IMR-90 (cell line): ENCODE measurements around the gene MYH7B. TPM values are rescaled to one million over a fixed set of nuclear protein-coding genes. Genes with fewer than 3 reads are reported as not detected.

ENCODE experiments used
- ATAC-seq: fragments of 200-7000 bp; cut with Tn5 transposase; 2 replicates; pipeline ENCODE4 v1.9.1; 2020; ENCODE audit warnings: low read depth, mild to moderate bottlenecking, moderate library complexity
- BruUV-seq: library from RNA; stranded (reverse); fragments of 400-500 nt; replicated peaks from 2 replicates; lab custom pipeline; 2021; lab: Mats Ljungman, UMichigan
- CTCF ChIA-PET: fragments of 300-600 bp; formaldehyde crosslinking; extraction: SDS; loops from one replicate; lab custom pipeline; 2021; ENCODE audit warnings: antibody characterized with exemption; lab: Yijun Ruan, JAX
- POLR2A ChIA-PET: fragments of 300-600 bp; sonication (Branson Sonifier 250); formaldehyde crosslinking; loops from one replicate; lab custom pipeline; 2022; ENCODE audit warnings: antibody characterized with exemption; ENCODE audit not compliant: unreplicated experiment; lab: Charles Lee
- DNase-seq: peaks from one replicate; pipeline ENCODE4 v3.0.0; 2013
- H2AFZ ChIP-seq: replicated peaks from 2 replicates; pipeline ENCODE3; 2013; ENCODE audit warnings: low read length, mild to moderate bottlenecking; ENCODE audit not compliant: poor library complexity
- H2AK5ac ChIP-seq: 2 replicates; pipeline ENCODE4 v1.6.1; 2013; ENCODE audit warnings: low read depth, low read length, inconsistent platforms
- H2AK9ac ChIP-seq: replicated peaks from 2 replicates; pipeline ENCODE3; 2013; ENCODE audit warnings: mild to moderate bottlenecking, low read depth, low read length, moderate library complexity; ENCODE audit not compliant: poor library complexity
- H2BK120ac ChIP-seq: 2 replicates; pipeline ENCODE4 v1.6.1; 2013; ENCODE audit warnings: low read depth, low read length, inconsistent platforms
- H2BK15ac ChIP-seq: 3 replicates; pipeline ENCODE4 v1.6.1; 2013; ENCODE audit warnings: low read depth, low read length, inconsistent platforms
- H2BK20ac ChIP-seq: 2 replicates; pipeline ENCODE4 v1.6.1; 2013; ENCODE audit warnings: low read depth, mild to moderate bottlenecking, inconsistent platforms, low read length, moderate library complexity
- H2BK5ac ChIP-seq: 2 replicates; pipeline ENCODE4 v1.6.1; 2013; ENCODE audit warnings: mild to moderate bottlenecking, low read depth, low read length, inconsistent platforms; ENCODE audit not compliant: poor library complexity, severe bottlenecking
- H3K14ac ChIP-seq: replicated peaks from 2 replicates; pipeline ENCODE4 v1.6.1; 2013; ENCODE audit warnings: low read depth, low read length, inconsistent platforms
- H3K18ac ChIP-seq: 2 replicates; pipeline ENCODE4 v1.6.1; 2013; ENCODE audit warnings: low read depth, low read length, control low read depth
- H3K23ac ChIP-seq: 2 replicates; pipeline ENCODE4 v1.6.1; 2013; ENCODE audit warnings: low read depth, low read length, inconsistent platforms
- H3K27ac ChIP-seq: 2 replicates; pipeline ENCODE4 v1.5.1; 2013; ENCODE audit warnings: mild to moderate bottlenecking, control low read depth, low read length; ENCODE audit not compliant: insufficient read depth
- H3K27me3 ChIP-seq: 2 replicates; pipeline ENCODE4 v1.6.1; 2013; ENCODE audit warnings: low read length; ENCODE audit not compliant: control insufficient read depth, insufficient read depth
- H3K36me3 ChIP-seq: 2 replicates; pipeline ENCODE4 v1.6.1; 2013; ENCODE audit warnings: low read length, mixed read lengths; ENCODE audit not compliant: control insufficient read depth, insufficient read depth
- H3K4ac ChIP-seq: 2 replicates; pipeline ENCODE4 v1.6.1; 2013; ENCODE audit warnings: low read depth, low read length, inconsistent platforms
- H3K4me1 ChIP-seq: 2 replicates; pipeline ENCODE4 v1.6.1; 2013; ENCODE audit warnings: low read length, mixed read lengths; ENCODE audit not compliant: control insufficient read depth, insufficient read depth
- H3K4me2 ChIP-seq: 2 replicates; pipeline ENCODE4 v1.6.1; 2013; ENCODE audit warnings: low read depth, mild to moderate bottlenecking, control low read depth, low read length, moderate library complexity
- H3K4me3 ChIP-seq: 2 replicates; pipeline ENCODE4 v1.5.1; 2013; ENCODE audit warnings: low read depth, mild to moderate bottlenecking, control low read depth, low read length, moderate library complexity; ENCODE audit not compliant: insufficient read depth
- H3K56ac ChIP-seq: 2 replicates; pipeline ENCODE4 v1.6.1; 2013; ENCODE audit warnings: low read length, inconsistent platforms; ENCODE audit not compliant: insufficient read depth; ENCODE audit errors: extremely low read depth
- H3K79me1 ChIP-seq, 2 experiments: 2 replicates each; pipeline ENCODE4 v1.6.1; 2013; ENCODE audit warnings: low read length in 2 of 2, inconsistent platforms in 1 of 2, low read depth in 1 of 2
- H3K9ac ChIP-seq: 2 replicates; pipeline ENCODE4 v1.6.1; 2013; ENCODE audit warnings: low read depth, low read length, control low read depth
- H3K9me1 ChIP-seq: 2 replicates; pipeline ENCODE4 v1.6.1; 2013; ENCODE audit warnings: low read length, inconsistent platforms; ENCODE audit not compliant: insufficient read depth
- H3K9me3 ChIP-seq: 2 replicates; pipeline ENCODE4 v1.6.1; 2013; ENCODE audit warnings: low read length; ENCODE audit not compliant: control insufficient read depth, insufficient read depth
- H4K20me1 ChIP-seq: 2 replicates; pipeline ENCODE4 v1.6.1; 2013; ENCODE audit warnings: low read length, inconsistent platforms; ENCODE audit not compliant: insufficient read depth
- H4K5ac ChIP-seq: 2 replicates; pipeline ENCODE4 v1.6.1; 2013; ENCODE audit warnings: mild to moderate bottlenecking, low read depth, low read length, control low read depth
- H4K8ac ChIP-seq, 2 experiments: 2 replicates each; pipeline ENCODE4 v1.6.1; 2013; ENCODE audit warnings: low read depth in 2 of 2, low read length in 2 of 2, control low read depth in 1 of 2, inconsistent platforms in 1 of 2
- H4K91ac ChIP-seq: 2 replicates; pipeline ENCODE4 v1.6.1; 2013; ENCODE audit warnings: low read depth, low read length, inconsistent platforms; ENCODE audit not compliant: insufficient read depth
- BHLHE40 ChIP-seq: fragments of 150-350 bp; IDR thresholded peaks from 2 replicates; pipeline ENCODE4 v1.6.1; 2016; ENCODE audit warnings: mild to moderate bottlenecking, low read depth, low read length
- CHD1 ChIP-seq: IDR thresholded peaks from 2 replicates; pipeline ENCODE4 v1.6.1; 2012; ENCODE audit warnings: low read depth, low read length, improper control_type of control experiment
- FOS ChIP-seq: fragments of 150-350 bp; IDR thresholded peaks from 2 replicates; pipeline ENCODE4 v1.6.1; 2016; ENCODE audit warnings: low read depth, low read length
- MAFK ChIP-seq: IDR thresholded peaks from 2 replicates; pipeline ENCODE4 v1.6.1; 2012; ENCODE audit warnings: low read depth, low read length, improper control_type of control experiment
- MAZ ChIP-seq: IDR thresholded peaks from 2 replicates; pipeline ENCODE4 v1.6.1; 2012; ENCODE audit warnings: low read depth, mild to moderate bottlenecking, low read length, improper control_type of control experiment, moderate library complexity, borderline replicate concordance
- MXI1 ChIP-seq: IDR thresholded peaks from 2 replicates; pipeline ENCODE4 v1.6.1; 2012; ENCODE audit warnings: low read depth, mild to moderate bottlenecking, low read length, moderate library complexity, borderline replicate concordance
- NFE2L2 ChIP-seq: fragments of 150-350 bp; IDR thresholded peaks from 2 replicates; pipeline ENCODE4 v1.6.1; 2016; ENCODE audit warnings: low read depth, mild to moderate bottlenecking, low read length
- RAD21 ChIP-seq: IDR thresholded peaks from 2 replicates; pipeline ENCODE4 v1.6.1; 2012; ENCODE audit warnings: low read length, improper control_type of control experiment
- RCOR1 ChIP-seq: IDR thresholded peaks from 2 replicates; pipeline ENCODE4 v1.6.1; 2012; ENCODE audit warnings: mild to moderate bottlenecking, low read length, improper control_type of control experiment; ENCODE audit not compliant: insufficient replicate concordance
- RFX5 ChIP-seq: IDR thresholded peaks from 2 replicates; pipeline ENCODE4 v1.8.0; 2012; ENCODE audit warnings: low read depth, mild to moderate bottlenecking, low read length, moderate library complexity
- SMC3 ChIP-seq: fragments of 150-350 bp; IDR thresholded peaks from 2 replicates; pipeline ENCODE4 v1.6.1; 2016; ENCODE audit warnings: low read depth, mild to moderate bottlenecking, antibody characterized with exemption, low read length, moderate library complexity
- WGBS, 2 experiments: methylation state at CpG; one replicate each; pipeline versions ENCODE4 v1.1.5 to v1.1.7; 2013; ENCODE audit warnings: missing lambda C conversion rate in 2 of 2; ENCODE audit not compliant: insufficient read length in 1 of 2; ENCODE audit errors: extremely low coverage in 2 of 2; 5-methylcytosine and 5-hydroxymethylcytosine counted together
- dilution Hi-C: fragments of 300-500 bp; cut with HindIII; formaldehyde crosslinking; loops from one replicate; pipeline ENCODE4 v1.14.3; 2018; ENCODE audit warnings: low sequenced_read_pairs; ENCODE audit not compliant: unreplicated experiment
- in situ Hi-C: fragments of 300-500 bp; cut with MboI; formaldehyde crosslinking; loops from 3 replicates; pipeline ENCODE4 v1.14.3; 2019; ENCODE audit warnings: low sequenced_read_pairs, inconsistent platforms, mixed read lengths
- intact Hi-C: fragments of 100-400 bp; cut with micrococcal nuclease; formaldehyde crosslinking; loops from 2 replicates; pipeline ENCODE4 v1.10.0; 2022
- polyA plus RNA-seq, 3 experiments: library from polyadenylated mRNA; depleted of rRNA; stranded (reverse); fragments of >200 nt; gene quantifications; 2 replicates each; pipeline ENCODE4 v1.2.3, GENCODE V29; 2012; ENCODE audit warnings: low replicate concordance in 1 of 3
- total RNA-seq: library from RNA; depleted of rRNA; stranded (reverse); fragments of >200 nt; gene quantifications from 2 replicates; pipeline ENCODE4 v1.2.3, GENCODE V29; 2012
- TF ChIP-seq, protein P1 (sequence below): fragments of 150-350 bp; IDR thresholded peaks from 2 replicates; pipeline ENCODE4 v1.6.1; 2016; ENCODE audit warnings: low read depth, mild to moderate bottlenecking, low read length, moderate library complexity, borderline replicate concordance
- TF ChIP-seq, protein P2 (sequence below): fragments of 150-350 bp; IDR thresholded peaks from 2 replicates; pipeline ENCODE4 v1.6.1; 2017; ENCODE audit warnings: mild to moderate bottlenecking, antibody characterized with exemption, low read length, low read depth
- TF ChIP-seq, protein P3 (sequence below): conservative IDR thresholded peaks from 2 replicates; pipeline ENCODE4 v1.5.1; 2012; ENCODE audit warnings: mild to moderate bottlenecking, low read depth, low read length, improper control_type of control experiment

The MYH7B gene
- total and polyA plus RNA-seq, 2 of the 4 experiments (the other 2 are of a cell fraction): 0.09 TPM; not detected in 1

DNA sequence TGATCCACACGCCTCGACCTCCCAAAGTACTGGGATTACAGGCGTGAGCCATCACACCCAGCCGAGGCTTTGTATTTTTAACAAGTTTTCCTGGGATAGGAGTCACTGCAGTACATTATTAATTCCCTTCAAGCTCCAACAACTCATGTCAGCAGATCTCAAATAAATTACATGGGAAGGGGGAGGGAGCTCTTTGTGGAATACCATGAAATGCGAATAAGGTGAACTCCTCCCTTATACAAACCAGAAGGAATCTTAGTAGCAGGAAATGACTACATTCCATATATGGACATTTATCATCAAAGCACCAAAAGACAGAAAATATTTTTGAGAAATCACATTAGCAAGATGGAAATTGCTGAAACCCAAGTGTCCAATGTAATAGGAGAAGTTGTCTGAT lies 3.0 kb upstream of the MYH7B start:
- Histone ChIP-seq H3K14ac (peak overlapping the region; percentile 68), H3K9me3 (no peaks in the 10 kb centered on the region), H2AK5ac (peak overlapping the region; percentile 23; the same call in 1 of the 2 replicates), H3K23ac (peak overlapping the region; percentile 59; the same call in 1 of the 2 replicates), H3K4me2 (no peak overlapping the region), H4K5ac (no peak overlapping the region), H2AK9ac (peak overlapping the region; percentile 1), H2BK15ac (no peak overlapping the region), H3K4me3 (no peak overlapping the region), H2BK5ac (no peak overlapping the region), H3K4ac (peak overlapping the region; percentile 74; the same call in 1 of the 2 replicates), H3K56ac (no peak overlapping the region; the same call in 1 of the 2 replicates), H3K79me1 (peaks cover 13 to 36% of the 10 kb centered on the region in 2 experiments; a peak in 3 of 4 replicates), H3K4me1 (peaks cover 5% of the 10 kb centered on the region), H2BK120ac (peak overlapping the region; percentile 43; the same call in 1 of the 2 replicates), H3K9me1 (peaks cover 9% of the 10 kb centered on the region), H3K27ac (no peak overlapping the region), H4K20me1 (no peaks in the 10 kb centered on the region), H3K27me3 (no peaks in the 10 kb centered on the region), H3K36me3 (peaks cover 3% of the 10 kb centered on the region), H4K91ac (peak overlapping the region; percentile 6; the same call in 1 of the 2 replicates), H3K18ac (no peak overlapping the region), H2BK20ac (peak overlapping the region; percentile 31; the same call in 1 of the 2 replicates), H2AFZ (no peak overlapping the region), H3K9ac (no peak overlapping the region), H4K8ac (peak overlapping the region in 1 of 2 experiments; percentile 61; a peak in 1 of 4 replicates)
- CTCF ChIA-PET: no interaction called here
- in situ Hi-C loops (no loop called here), intact Hi-C loops (no loop called here), dilution Hi-C loops (no loop called here)
- ATAC-seq (no peak), DNase-seq (peak; percentile 19)
- POLR2A ChIA-PET: no interaction called here
- WGBS, 2 experiments: 93% methylated on average over 2 of the region's 5 CpGs; no CpG with 5 or more reads in 1 of the 2 experiments
- TF ChIP-seq RFX5: no peak
- TF ChIP-seq MAFK: no peak
- TF ChIP-seq FOS: no peak
- TF ChIP-seq NFE2L2: no peak
- TF ChIP-seq RAD21: no peak
- TF ChIP-seq, protein P1, sequence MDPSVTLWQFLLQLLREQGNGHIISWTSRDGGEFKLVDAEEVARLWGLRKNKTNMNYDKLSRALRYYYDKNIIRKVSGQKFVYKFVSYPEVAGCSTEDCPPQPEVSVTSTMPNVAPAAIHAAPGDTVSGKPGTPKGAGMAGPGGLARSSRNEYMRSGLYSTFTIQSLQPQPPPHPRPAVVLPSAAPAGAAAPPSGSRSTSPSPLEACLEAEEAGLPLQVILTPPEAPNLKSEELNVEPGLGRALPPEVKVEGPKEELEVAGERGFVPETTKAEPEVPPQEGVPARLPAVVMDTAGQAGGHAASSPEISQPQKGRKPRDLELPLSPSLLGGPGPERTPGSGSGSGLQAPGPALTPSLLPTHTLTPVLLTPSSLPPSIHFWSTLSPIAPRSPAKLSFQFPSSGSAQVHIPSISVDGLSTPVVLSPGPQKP: no peak
- TF ChIP-seq SMC3: no peak
- no peak for TF ChIP-seq CHD1
- TF ChIP-seq BHLHE40: no peak
- no peak for TF ChIP-seq RCOR1
- TF ChIP-seq MXI1: no peak
- TF ChIP-seq MAZ: no peak
- TF ChIP-seq, protein P2, sequence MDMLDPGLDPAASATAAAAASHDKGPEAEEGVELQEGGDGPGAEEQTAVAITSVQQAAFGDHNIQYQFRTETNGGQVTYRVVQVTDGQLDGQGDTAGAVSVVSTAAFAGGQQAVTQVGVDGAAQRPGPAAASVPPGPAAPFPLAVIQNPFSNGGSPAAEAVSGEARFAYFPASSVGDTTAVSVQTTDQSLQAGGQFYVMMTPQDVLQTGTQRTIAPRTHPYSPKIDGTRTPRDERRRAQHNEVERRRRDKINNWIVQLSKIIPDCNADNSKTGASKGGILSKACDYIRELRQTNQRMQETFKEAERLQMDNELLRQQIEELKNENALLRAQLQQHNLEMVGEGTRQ: no peak
- TF ChIP-seq, protein P3, sequence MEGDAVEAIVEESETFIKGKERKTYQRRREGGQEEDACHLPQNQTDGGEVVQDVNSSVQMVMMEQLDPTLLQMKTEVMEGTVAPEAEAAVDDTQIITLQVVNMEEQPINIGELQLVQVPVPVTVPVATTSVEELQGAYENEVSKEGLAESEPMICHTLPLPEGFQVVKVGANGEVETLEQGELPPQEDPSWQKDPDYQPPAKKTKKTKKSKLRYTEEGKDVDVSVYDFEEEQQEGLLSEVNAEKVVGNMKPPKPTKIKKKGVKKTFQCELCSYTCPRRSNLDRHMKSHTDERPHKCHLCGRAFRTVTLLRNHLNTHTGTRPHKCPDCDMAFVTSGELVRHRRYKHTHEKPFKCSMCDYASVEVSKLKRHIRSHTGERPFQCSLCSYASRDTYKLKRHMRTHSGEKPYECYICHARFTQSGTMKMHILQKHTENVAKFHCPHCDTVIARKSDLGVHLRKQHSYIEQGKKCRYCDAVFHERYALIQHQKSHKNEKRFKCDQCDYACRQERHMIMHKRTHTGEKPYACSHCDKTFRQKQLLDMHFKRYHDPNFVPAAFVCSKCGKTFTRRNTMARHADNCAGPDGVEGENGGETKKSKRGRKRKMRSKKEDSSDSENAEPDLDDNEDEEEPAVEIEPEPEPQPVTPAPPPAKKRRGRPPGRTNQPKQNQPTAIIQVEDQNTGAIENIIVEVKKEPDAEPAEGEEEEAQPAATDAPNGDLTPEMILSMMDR: no peak
- no TSS peak for BruUV-seq
